HEK293 (cell line): ENCODE data around the gene SLC2A2.

Experiments
- CTCF ChIP-seq: fragments of 450-650 bp; formaldehyde crosslinking; IDR thresholded peaks from 2 replicates; pipeline ENCODE4 v1.5.1; 2016; ENCODE audit warnings: missing biosample characterization, missing genetic modification characterization
- KLF10 ChIP-seq: fragments of 450-650 bp; IDR thresholded peaks from 2 replicates; pipeline ENCODE4 v1.5.1; 2018; ENCODE audit warnings: missing biosample characterization, mild to moderate bottlenecking, missing genetic modification characterization
- PATZ1 ChIP-seq: fragments of 450-650 bp; formaldehyde crosslinking; IDR thresholded peaks from 2 replicates; pipeline ENCODE4 v1.5.1; 2016; ENCODE audit warnings: missing biosample characterization, missing genetic modification characterization
- REST ChIP-seq: fragments of 450-650 bp; formaldehyde crosslinking; IDR thresholded peaks from 2 replicates; pipeline ENCODE4 v1.5.1; 2016; ENCODE audit warnings: missing biosample characterization, missing genetic modification characterization
- TRIM28 ChIP-seq: IDR thresholded peaks from 2 replicates; pipeline ENCODE4 v1.6.1; 2011; ENCODE audit warnings: low read length, control low read depth, borderline replicate concordance
- ZBTB7A ChIP-seq: fragments of 450-650 bp; formaldehyde crosslinking; IDR thresholded peaks from 2 replicates; pipeline ENCODE4 v1.5.1; 2016; ENCODE audit warnings: low read depth, missing biosample characterization, missing genetic modification characterization
- ZBTB8A ChIP-seq: fragments of 450-650 bp; formaldehyde crosslinking; IDR thresholded peaks from 2 replicates; pipeline ENCODE4 v1.5.1; 2016; ENCODE audit warnings: missing biosample characterization, missing genetic modification characterization
- ZNF10 ChIP-seq: fragments of 450-650 bp; formaldehyde crosslinking; IDR thresholded peaks from 2 replicates; pipeline ENCODE4 v1.5.1; 2017; ENCODE audit warnings: missing biosample characterization, missing genetic modification characterization
- ZNF146 ChIP-seq: fragments of 450-650 bp; formaldehyde crosslinking; IDR thresholded peaks from 2 replicates; pipeline ENCODE4 v1.5.1; 2016; ENCODE audit warnings: missing biosample characterization, missing genetic modification characterization
- ZNF18 ChIP-seq: fragments of 450-650 bp; formaldehyde crosslinking; IDR thresholded peaks from 2 replicates; pipeline ENCODE4 v1.5.1; 2016; ENCODE audit warnings: missing biosample characterization, missing genetic modification characterization
- ZNF211 ChIP-seq: fragments of 450-650 bp; formaldehyde crosslinking; IDR thresholded peaks from 2 replicates; pipeline ENCODE4 v1.5.1; 2016; ENCODE audit warnings: low read depth, missing biosample characterization, missing genetic modification characterization
- ZNF239 ChIP-seq: fragments of 450-650 bp; formaldehyde crosslinking; IDR thresholded peaks from 2 replicates; pipeline ENCODE4 v1.5.1; 2016; ENCODE audit warnings: missing biosample characterization, missing genetic modification characterization
- ZNF416 ChIP-seq: fragments of 450-650 bp; formaldehyde crosslinking; IDR thresholded peaks from 2 replicates; pipeline ENCODE4 v1.5.1; 2016; ENCODE audit warnings: missing biosample characterization, missing genetic modification characterization

- TF ChIP-seq ZBTB8A (tag by site-specific recombination): no peak
- TF ChIP-seq ZNF10 (tag by site-specific recombination): no peak
- TF ChIP-seq KLF10 (tag by site-specific recombination): no peak
- no peak for TF ChIP-seq ZNF18 (tag by site-specific recombination)
- no peak for TF ChIP-seq REST
- TF ChIP-seq ZNF146 (tag by site-specific recombination): no peak
- no peak for TF ChIP-seq ZBTB7A
- TF ChIP-seq ZNF211 (tag by site-specific recombination): no peak
- no peak for TF ChIP-seq CTCF (tag by site-specific recombination)
- no peak for TF ChIP-seq ZNF416 (tag by site-specific recombination)
- TF ChIP-seq PATZ1 (tag by site-specific recombination): no peak
- TF ChIP-seq ZNF239 (tag by site-specific recombination): no peak
- TF ChIP-seq TRIM28: no peak
These were observed 37.3 kb downstream of the SLC2A2 start for GRCh38 chr3:170989100-170989648.
